Left ventricle myocardium inferior (tissue), 1 donor: ENCODE results near the gene SHMT1. TPM values are rescaled to one million over a fixed set of nuclear protein-coding genes. Genes with fewer than 3 reads are reported as not detected.
A peak's percentile ranks its signal among the peaks of the same experiment; 100 is the strongest.

Experiments
- DNase-seq: peaks from one replicate; pipeline ENCODE4 v3.0.0-alpha.2; 2020
- H3K27ac ChIP-seq: fragments of 200-600 bp; replicated peaks from 2 replicates; pipeline ENCODE4 v1.8.0; 2021
- H3K27me3 ChIP-seq: fragments of 200-600 bp; 2 replicates; pipeline ENCODE4 v1.8.0; 2021; ENCODE audit warnings: low read depth
- H3K36me3 ChIP-seq: fragments of 200-600 bp; 2 replicates; pipeline ENCODE4 v1.8.0; 2021
- H3K4me1 ChIP-seq: fragments of 200-600 bp; 2 replicates; pipeline ENCODE4 v1.8.0; 2021
- H3K4me3 ChIP-seq: fragments of 200-600 bp; 2 replicates; pipeline ENCODE4 v1.8.0; 2021; ENCODE audit warnings: mild to moderate bottlenecking, moderate library complexity
- H3K9me3 ChIP-seq: fragments of 200-600 bp; replicated peaks from 2 replicates; pipeline ENCODE4 v1.8.0; 2021
- intact Hi-C: fragments of 100-400 bp; cut with micrococcal nuclease; formaldehyde crosslinking; loops from one replicate; pipeline ENCODE4 v1.11.0; 2022
- total RNA-seq: library from RNA; stranded (reverse); fragmentation: NEBNext Ultra II Directional; extraction: Animal tissue kit (Norgen Biotek cat#: 25700); gene quantifications from one replicate; pipeline ENCODE4 v1.2.1, GENCODE V29; 2021
- TF ChIP-seq, protein P1 (sequence below): fragments of 200-600 bp; IDR thresholded peaks from 2 replicates; pipeline ENCODE4 v1.8.0; 2021; ENCODE audit warnings: antibody characterized with exemption, mild to moderate bottlenecking, borderline replicate concordance
- donor health status: DM: no; HTN: yes; CAD: no; lungs with severe emphysema.

SHMT1 gene
- total RNA-seq, 1 donor from 2014 or later = 6.8 TPM

DNA sequence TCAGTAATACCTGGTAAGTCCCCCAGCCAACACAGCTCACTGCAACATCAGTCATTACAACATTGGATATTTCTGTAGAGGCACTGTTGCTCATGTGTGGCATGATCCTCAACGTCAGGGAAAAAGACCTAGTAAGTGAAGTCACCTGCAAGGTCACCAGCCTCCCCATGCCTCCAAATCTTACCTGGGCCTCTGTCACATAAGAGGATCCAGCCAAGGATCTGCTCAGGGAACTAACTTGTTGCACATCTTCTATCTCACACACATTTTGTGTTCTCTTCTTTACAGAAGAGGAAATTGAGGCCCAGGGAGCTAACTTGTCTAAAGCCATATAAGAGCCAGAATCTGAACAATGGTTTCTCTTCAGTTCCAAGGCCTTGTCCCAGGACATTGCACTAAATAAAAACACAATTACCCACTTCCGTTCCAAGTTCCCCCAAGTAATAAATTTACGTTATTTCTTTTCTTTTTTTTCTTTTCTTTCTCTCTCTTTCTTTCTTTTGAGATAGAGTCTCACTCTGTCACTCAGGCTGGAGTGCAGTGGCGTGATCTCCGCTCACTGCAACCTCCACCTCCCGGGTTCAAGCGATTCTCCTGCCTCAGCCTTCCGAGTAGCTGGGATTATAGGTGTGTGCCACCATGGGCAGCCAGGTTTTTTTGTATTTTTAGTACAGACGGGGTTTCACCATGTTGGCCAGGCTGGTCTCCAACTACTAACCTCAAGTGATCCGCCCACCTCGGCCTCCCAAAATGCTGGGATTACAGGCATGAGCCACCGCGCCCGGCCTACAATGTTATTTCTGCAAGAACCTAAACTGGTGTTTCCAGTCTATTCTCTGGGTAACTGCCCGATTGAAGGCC lies 1.3 kb downstream of the SHMT1 start:
- H3K4me3 ChIP-seq = peak overlapping the region; percentile 86
- intact Hi-C loops = no loop called here
- H3K27me3 ChIP-seq = no peaks in the 10 kb centered on the region
- TF ChIP-seq, protein P1, sequence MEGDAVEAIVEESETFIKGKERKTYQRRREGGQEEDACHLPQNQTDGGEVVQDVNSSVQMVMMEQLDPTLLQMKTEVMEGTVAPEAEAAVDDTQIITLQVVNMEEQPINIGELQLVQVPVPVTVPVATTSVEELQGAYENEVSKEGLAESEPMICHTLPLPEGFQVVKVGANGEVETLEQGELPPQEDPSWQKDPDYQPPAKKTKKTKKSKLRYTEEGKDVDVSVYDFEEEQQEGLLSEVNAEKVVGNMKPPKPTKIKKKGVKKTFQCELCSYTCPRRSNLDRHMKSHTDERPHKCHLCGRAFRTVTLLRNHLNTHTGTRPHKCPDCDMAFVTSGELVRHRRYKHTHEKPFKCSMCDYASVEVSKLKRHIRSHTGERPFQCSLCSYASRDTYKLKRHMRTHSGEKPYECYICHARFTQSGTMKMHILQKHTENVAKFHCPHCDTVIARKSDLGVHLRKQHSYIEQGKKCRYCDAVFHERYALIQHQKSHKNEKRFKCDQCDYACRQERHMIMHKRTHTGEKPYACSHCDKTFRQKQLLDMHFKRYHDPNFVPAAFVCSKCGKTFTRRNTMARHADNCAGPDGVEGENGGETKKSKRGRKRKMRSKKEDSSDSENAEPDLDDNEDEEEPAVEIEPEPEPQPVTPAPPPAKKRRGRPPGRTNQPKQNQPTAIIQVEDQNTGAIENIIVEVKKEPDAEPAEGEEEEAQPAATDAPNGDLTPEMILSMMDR = no peak
- H3K27ac ChIP-seq = peak overlapping the region; percentile 81
- no peaks in the 10 kb centered on the region for H3K36me3 ChIP-seq
- H3K9me3 ChIP-seq = peaks cover 5% of the 10 kb centered on the region
- DNase-seq = no peak
- H3K4me1 ChIP-seq = peaks cover 24% of the 10 kb centered on the region

DNA sequence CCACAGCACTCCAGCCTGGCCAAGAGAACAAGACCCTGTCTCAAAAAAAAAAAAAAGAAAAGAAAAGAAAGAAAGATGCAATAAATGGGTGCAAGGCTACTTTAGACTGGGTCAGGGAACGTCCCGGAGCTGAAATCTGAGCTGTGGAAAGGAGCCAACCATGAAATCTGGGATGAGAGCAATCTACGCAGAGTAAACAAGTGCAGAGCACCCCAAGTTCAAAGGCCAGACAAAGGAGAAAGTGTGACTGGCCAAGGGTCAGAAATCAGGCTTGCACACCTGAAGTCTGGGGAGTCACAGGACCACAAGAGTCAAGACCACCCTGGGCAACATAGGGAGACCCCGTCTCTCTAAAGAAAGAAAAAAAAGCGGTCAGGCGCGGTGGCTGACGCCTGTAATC lies 2.8 kb downstream of the SHMT1 start:
- intact Hi-C loops = no loop called here
- Histone ChIP-seq H3K9me3 (no peaks in the 10 kb centered on the region), H3K4me3 (no peak overlapping the region), H3K27me3 (no peaks in the 10 kb centered on the region), H3K36me3 (peaks cover 1% of the 10 kb centered on the region), H3K4me1 (peaks cover 24% of the 10 kb centered on the region), H3K27ac (no peak overlapping the region)
- TF ChIP-seq, protein P1 = no peak
- no peak for DNase-seq

DNA sequence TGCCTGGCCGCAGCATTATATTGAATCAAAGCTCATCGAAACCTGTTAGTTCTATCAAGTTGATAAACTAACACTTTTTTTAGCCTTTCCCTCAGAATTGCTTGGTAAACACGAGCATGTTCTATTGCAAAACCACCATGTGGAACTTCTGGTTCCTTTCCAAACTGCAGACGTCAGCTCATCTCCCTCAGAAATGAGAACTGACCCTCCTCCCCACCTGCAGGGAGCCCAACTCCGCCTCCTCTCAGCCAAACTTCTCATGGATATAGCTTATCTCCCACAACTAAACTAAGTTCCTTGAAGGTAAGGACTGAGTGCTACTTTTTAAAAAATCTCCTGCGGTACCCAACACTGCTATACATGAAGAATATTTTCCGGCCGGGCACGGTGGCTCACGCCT lies 6.7 kb downstream of the SHMT1 start:
- peak overlapping the region; percentile 51 for H3K27ac ChIP-seq
- intact Hi-C loops = no loop called here
- no peaks in the 10 kb centered on the region for H3K27me3 ChIP-seq
- H3K9me3 ChIP-seq = no peaks in the 10 kb centered on the region
- TF ChIP-seq, protein P1 = no peak
- H3K4me1 ChIP-seq = peaks cover 1% of the 10 kb centered on the region
- DNase-seq = peak; percentile 21
- H3K4me3 ChIP-seq = no peak overlapping the region
- peaks cover 31% of the 10 kb centered on the region for H3K36me3 ChIP-seq

DNA sequence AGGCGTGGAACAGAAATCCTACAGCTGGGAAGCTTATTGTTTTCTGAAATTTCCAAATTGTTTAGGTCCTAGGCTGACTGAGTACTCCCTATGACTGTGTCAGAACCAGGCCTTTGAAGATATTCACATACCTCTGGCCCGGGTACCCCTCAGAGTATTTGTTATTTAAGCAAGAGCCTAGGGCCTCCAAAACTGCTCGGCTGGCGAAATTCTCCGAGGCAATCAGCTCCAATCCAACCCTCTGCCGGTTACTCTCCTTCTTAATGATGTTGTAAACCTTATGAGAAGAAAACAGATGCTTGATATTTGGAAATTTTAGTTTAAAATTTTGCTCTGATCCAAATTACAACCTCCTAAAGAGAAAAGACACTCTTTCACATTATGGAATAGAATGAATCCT lies 9.8 kb downstream of the SHMT1 start:
- Histone ChIP-seq H3K4me3 (no peak overlapping the region), H3K36me3 (peaks cover 38% of the 10 kb centered on the region), H3K9me3 (no peaks in the 10 kb centered on the region), H3K27ac (no peak overlapping the region), H3K27me3 (no peaks in the 10 kb centered on the region), H3K4me1 (no peaks in the 10 kb centered on the region)
- TF ChIP-seq, protein P1 = no peak
- intact Hi-C loops = no loop called here
- DNase-seq = no peak

DNA sequence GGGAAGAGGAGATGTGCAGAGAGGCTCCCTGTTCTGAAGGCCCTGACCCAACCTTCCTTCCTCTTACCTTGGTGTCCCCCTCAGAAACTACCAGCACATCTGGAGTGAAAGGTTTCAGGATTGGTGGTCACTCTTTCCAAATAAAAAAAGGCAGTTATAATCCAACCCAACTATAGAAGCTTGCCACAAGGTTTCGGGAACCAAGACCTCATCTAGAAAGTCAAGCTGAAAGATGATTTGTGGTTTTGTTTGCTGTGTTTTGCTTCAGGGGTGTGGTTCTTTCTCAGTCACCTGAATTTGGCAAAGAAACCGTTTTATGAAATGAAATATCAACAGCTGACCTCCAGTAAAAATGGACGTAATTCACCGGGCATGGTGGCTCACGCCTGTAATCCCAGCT lies 19.3 kb downstream of the SHMT1 start:
- Histone ChIP-seq H3K27ac (no peak overlapping the region), H3K9me3 (no peaks in the 10 kb centered on the region), H3K27me3 (no peaks in the 10 kb centered on the region), H3K36me3 (peaks cover 62% of the 10 kb centered on the region), H3K4me1 (no peaks in the 10 kb centered on the region), H3K4me3 (no peak overlapping the region)
- intact Hi-C loops = no loop called here
- TF ChIP-seq, protein P1 = no peak
- DNase-seq = no peak
